Measurements from ENCODE around the gene WDR93. TPM values are rescaled to one million over a fixed set of nuclear protein-coding genes. Genes with fewer than 3 reads are reported as not detected.

WDR93 gene
- total RNA-seq, 1 donor from 2014 or later, result not detected

- no peaks in the 10 kb centered on the region for H3K4me1 Mint-ChIP-seq (ENCODE audit: low read depth, unreplicated experiment)
- TF ChIP-seq CTCF (IDR thresholded peaks at IDR 0.05; ENCODE audit: partially characterized antibody, unreplicated experiment), result no peak
- no peak for DNase-seq
- H3K36me3 Mint-ChIP-seq (ENCODE audit: unreplicated experiment), result no peaks in the 10 kb centered on the region
- no peak overlapping the region for H3K27ac Mint-ChIP-seq (ENCODE audit: unreplicated experiment)
- H3K27me3 Mint-ChIP-seq (ENCODE audit: unreplicated experiment), result peaks cover 8% of the 10 kb centered on the region
- H3K9me3 Mint-ChIP-seq (ENCODE audit: unreplicated experiment), result no peaks in the 10 kb centered on the region
- H3K4me3 Mint-ChIP-seq (ENCODE audit: unreplicated experiment), result peak overlapping the region; percentile 67
These were observed 59.4 kb downstream of the WDR93 start for GRCh38 chr15:89749951-89750559.

- peak; percentile 96 for DNase-seq
- Mint-ChIP-seq H3K27me3 (ENCODE audit: unreplicated experiment) (peaks cover 8% of the 10 kb centered on the region), H3K27ac (ENCODE audit: unreplicated experiment) (no peak within 1 kb of the TSS), H3K36me3 (ENCODE audit: unreplicated experiment) (no peaks in the 10 kb centered on the region), H3K9me3 (ENCODE audit: unreplicated experiment) (no peaks in the 10 kb centered on the region), H3K4me1 (ENCODE audit: low read depth, unreplicated experiment) (no peaks in the 10 kb centered on the region), H3K4me3 (ENCODE audit: unreplicated experiment) (no peak within 1 kb of the TSS)
- peak; percentile 78 for TF ChIP-seq CTCF (IDR thresholded peaks at IDR 0.05; ENCODE audit: partially characterized antibody, unreplicated experiment)
These were observed 60.2 kb downstream of the WDR93 start, which contains the start of gene MESP1 for GRCh38 chr15:89750560-89751542. MESP1 (minus strand) TSS chr15:89751249; CDS start chr15:89751231, 18 bp downstream.

GRCh38 chr15:89751748-89752147 lies 61.1 kb downstream of the WDR93 start:
- Mint-ChIP-seq H3K36me3 (ENCODE audit: unreplicated experiment) (no peaks in the 10 kb centered on the region), H3K4me3 (ENCODE audit: unreplicated experiment) (no peak overlapping the region), H3K9me3 (ENCODE audit: unreplicated experiment) (no peaks in the 10 kb centered on the region), H3K27me3 (ENCODE audit: unreplicated experiment) (peaks cover 8% of the 10 kb centered on the region), H3K27ac (ENCODE audit: unreplicated experiment) (no peak overlapping the region), H3K4me1 (ENCODE audit: low read depth, unreplicated experiment) (no peaks in the 10 kb centered on the region)
- DNase-seq, result no peak
- TF ChIP-seq CTCF (IDR thresholded peaks at IDR 0.05; ENCODE audit: partially characterized antibody, unreplicated experiment), result no peak

GRCh38 chr15:89753855-89754254 lies 63.2 kb downstream of the WDR93 start:
- DNase-seq, result no peak
- Mint-ChIP-seq H3K4me1 (ENCODE audit: low read depth, unreplicated experiment) (no peaks in the 10 kb centered on the region), H3K9me3 (ENCODE audit: unreplicated experiment) (no peaks in the 10 kb centered on the region), H3K4me3 (ENCODE audit: unreplicated experiment) (no peak overlapping the region), H3K36me3 (ENCODE audit: unreplicated experiment) (no peaks in the 10 kb centered on the region), H3K27ac (ENCODE audit: unreplicated experiment) (no peak overlapping the region), H3K27me3 (ENCODE audit: unreplicated experiment) (peaks cover 10% of the 10 kb centered on the region)
- TF ChIP-seq CTCF (IDR thresholded peaks at IDR 0.05; ENCODE audit: partially characterized antibody, unreplicated experiment), result no peak

Measured in glutamatergic neuron (in vitro differentiated cells).